ENCODE measurements around the gene ZNHIT1.
A peak's percentile ranks its signal among the peaks of the same experiment; 100 is the strongest.

Gene ZNHIT1

DNA sequence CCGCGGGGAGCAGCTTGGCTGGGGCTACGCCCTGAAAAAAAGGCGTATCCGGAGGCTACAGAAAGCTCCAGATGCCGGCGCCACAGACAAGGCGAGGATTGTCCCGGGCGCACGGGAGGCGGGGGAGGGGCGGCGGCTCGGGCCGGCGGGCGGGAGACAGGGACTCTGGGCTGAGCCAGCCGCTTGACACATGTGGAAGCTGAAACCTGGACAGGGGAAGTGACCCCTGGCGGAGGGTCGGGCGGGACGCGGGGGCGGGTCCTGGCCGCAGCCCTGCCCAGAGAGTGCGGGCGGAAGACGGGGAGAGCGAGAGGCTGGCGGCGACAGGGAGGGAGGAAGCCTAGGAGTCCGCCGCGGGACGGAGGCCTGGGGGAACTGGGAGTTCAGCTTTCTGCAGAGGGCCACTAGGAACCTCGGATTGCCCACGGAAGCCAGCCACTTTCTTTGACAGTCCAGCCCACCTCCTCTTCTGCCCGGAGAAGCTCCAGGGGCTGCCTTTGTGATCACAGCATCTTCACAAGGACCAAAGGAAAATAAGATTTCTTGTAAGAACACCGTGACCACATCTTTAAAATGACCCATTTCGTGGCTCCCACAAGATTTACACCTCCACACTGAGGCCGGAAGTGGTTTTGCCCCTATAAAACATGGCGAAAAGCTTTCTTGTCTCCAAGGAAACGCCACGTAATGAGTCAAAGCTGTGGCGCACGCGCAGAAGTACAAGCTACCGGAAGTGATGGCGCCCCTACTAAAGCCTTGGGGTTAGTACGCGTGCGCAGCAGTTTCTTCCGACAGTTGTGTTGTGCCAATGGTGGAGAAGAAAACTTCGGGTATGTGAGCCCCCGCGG, at the start of gene ZNHIT1, which contains the start of gene PLOD3:
Gene ZNHIT1, plus strand, starts transcription at position 778 of the 848 bp plus-strand sequence. Its CDS starts 31 bp downstream, at position 809.
Gene PLOD3, minus strand, starts transcription at position 194 of the 848 bp plus-strand sequence. CDS start 307 bp downstream, outside the sequence.
- DNase-seq: peak; percentile 97

DNA sequence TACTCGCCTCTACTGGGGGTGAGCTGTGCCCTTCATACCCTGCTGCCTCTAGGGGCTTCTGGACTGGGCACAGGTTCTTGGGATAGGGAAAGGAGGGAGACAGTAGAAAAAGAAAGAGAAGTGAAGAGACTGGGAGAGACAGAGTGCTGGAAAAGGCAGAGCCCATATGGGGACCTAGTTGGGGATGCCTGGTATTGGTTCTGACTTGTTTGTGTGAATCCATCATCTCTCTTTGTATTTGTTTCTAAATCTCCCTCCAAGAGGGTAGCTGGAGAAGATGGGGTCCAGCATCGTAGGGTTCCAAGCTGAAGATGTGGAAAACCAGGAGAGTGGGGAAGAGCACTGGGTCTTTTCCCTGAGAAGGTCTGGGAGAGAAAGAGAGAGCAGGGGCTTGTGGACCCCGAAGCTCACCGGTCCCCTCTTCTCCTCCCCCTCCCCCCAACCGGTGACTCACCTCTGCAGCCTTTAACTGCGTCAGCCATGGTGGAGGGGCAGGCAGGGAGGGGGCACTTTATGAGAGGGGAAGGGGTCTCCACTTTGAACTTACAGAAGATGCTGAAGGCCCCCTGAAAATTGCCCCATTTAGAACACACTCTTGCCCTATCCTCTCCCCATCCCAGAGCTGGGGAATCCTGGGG, 49.4 kb upstream of the ZNHIT1 start:
- DNase-seq: no peak

DNA sequence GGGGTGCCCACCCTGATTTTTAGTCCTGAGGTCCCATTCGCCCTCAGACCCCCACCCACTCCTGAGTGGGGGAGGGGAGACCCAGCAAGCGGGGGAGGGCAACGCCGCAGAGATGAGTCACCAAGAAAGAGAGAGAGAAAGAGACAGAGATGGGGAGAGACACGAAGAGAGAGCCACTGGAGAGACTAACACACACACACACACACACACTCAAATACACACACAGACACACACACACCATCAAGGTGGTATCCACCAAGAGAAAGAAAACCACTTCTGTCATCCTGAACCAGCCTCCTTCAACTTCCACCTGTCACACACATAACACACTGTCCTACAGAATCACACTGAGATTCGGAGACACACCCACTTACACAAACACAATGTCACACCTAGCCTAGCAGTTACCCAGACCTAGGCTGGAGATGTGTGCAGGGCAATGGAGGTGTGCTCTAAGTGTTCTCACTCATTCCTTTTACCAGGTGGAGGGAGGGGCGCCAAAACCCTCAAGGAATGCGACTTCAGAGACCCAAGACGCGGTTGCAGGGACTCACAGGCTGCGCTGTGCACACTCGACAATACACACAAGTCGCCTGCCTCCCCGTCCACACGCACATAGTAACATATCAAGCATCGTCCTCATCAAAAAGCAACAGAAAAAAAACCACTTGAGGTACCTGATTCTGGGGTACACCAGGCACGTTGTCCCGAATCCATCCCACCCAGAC, 48.7 kb upstream of the ZNHIT1 start:
- DNase-seq: no peak

DNA sequence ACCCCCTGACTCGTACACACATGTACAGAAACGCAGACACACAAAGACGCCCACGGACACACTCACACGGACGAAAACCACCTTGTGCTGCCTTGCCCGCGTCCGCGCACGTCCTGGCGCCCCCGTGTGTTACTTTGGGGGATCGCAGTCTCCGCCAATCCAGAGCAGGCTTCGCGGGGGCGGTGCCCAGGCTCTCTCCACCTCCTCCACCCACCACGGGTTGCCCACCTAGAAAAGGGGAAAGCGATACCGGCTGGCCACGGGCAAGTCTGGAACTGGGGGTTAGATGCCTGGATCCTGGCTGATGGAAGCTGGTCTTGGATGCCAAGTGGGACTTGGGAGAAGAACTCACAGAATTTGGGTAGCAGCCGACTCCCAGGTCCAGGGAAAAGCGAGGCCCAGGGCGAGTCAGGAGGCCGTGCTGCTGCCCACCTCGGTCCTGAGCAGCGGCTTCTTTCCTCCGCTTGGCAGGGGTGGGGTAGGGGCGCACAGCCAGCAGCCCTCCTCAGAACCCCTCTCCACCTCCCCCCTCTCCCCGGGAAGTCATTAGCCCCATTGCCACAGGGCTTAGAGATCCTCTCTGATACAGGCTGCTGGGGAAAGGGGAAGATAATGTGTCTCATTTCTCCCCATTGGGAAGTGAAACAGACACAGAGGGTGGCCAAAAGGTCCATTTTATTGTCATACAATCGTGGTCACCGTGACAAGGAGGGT, 48.0 kb upstream of the ZNHIT1 start:
- DNase-seq: peak; percentile 74

DNA sequence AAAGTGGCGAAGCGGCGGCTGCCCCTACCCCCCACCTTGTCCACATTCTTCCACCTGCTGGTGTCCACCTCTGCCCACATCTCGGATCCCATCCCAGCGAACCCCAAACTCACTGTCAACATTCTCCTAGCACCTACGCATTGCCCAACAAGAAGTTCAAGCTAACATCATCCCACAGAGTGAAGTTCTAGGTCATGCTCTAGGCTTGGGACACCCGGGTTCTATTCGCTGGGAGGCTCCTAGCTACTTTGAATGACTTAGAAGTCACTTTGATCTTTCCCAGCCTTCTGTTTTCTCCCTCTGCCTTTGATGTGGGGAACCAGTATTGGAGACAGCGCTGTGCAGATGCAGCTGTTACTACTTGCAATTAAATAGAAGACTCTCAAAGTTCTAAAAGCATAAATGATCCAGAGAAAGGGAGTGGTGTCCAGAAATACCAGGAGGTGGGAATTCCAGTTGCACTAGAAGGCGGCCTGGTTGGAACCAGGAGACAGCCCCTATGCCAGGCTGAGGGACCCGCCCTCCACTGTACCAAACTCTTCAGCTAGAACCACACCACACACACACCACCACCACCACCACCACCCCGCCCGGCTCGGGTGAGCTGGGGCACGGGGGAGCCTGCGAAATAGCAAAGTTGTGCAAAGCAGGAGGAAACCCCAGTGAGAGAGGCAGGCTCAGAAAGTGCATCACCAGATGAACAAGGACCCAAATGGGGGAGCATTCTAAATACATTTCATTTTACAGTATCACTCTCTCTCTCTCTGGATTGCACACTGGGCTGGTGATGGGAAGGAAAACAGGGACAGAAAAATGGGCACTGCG, 47.1 kb upstream of the ZNHIT1 start:
- DNase-seq: peak; percentile 17

DNA sequence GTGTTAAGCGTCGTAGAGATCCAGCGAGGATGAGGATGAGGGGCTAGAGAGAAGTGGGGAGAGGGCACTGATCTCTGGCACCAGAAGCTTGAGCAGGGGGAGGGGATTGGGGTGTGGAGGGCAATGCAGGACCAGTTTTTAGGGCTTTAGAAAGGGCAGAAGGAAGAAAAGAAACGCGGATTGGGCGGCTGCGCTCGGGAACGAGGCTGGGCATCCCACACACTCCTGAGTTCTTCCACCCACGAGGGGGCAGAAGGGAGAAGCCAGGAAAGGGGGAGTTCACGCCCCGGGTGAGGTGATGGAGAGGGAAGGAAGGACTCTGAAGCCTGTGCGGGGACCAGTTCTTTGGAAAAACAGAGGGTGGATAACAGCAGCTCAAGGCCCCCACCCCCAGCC, 46.5 kb upstream of the ZNHIT1 start:
- DNase-seq: peak; percentile 4

DNA sequence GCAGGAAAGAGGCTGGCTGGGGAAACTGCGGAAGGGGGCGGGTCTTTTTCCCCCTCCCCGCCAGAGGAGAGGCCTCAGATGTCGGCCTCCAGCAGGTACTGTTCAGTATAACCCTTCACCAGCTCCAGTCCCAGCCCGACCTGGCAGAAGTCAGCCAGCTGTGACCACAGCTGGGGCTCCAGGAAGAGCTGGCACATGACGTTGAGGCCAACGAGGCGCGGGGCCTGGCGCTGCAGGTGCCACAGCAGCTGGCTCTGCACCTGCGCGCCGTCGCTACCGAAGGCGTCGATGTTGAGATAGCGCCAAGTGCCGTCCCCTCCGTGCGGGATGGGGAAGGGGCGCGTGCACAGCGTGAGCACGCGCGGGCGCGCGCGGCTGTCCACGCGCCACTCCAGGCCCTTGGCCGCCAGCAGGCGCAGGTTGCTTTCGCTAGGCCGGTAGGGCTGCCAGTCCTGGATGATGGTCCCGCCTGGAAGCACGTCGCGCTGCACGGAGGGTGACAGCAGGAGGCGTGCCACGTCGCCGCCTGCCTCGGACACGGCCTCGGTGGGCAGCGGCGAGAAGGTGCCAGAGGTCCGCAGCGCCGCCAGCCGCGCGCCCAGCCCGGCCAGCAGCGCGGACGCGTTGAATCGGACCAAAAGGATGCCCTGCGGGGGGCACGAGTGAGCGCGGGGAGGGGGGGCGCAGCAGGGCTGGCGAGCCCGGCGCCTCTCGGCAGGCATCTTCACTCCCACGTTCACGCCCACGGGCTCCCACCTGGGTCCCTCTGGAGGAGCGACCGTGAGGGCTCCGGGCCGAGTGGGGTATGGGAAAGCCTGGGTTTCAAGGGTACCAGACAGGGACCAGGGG, 45.7 kb upstream of the ZNHIT1 start:
- no peak for DNase-seq

DNA sequence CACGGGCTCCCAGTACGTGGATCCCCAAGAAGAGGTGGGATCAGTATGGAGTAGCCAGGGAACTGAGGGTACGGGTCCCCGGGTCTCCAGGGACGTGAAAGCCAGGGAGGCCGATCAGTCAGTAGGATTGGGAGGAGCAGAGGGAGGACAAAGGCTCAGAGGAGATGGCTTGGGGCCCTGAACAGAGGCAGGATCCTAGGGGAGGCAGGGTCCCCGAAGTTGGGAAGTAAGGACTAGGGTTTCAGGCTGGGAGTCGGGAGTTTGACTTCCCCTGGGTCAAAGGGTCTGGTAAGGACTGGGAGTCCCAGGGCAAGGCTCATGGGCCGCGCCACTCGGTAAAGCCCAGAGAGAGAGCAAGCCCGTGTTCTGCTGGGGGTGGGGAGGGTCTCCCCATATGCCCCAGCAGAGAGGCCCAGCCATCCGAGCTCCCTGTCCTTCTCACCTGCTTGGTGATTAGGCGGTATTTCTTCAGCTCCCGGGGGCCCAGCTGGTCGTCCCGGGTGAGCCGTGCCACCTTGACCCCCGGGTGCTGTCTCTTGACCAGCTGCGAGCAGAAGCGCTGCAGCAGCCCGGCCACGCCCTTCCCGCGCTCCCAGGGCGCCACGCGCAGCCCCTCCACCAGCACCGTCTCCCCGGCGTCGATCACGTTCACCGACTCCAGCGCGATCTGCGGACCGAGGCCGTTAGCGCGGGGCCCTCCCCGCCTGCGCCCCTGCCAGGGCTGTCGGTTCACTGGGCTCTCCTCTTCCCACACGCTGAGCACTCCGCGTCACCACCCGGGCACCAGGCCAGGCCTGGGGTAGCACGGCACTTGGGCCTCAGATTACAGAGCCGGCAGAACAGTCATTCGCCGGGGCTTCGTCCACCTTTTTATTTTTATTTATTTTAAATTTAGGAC, 44.9 kb upstream of the ZNHIT1 start:
- DNase-seq: peak; percentile 11

DNA sequence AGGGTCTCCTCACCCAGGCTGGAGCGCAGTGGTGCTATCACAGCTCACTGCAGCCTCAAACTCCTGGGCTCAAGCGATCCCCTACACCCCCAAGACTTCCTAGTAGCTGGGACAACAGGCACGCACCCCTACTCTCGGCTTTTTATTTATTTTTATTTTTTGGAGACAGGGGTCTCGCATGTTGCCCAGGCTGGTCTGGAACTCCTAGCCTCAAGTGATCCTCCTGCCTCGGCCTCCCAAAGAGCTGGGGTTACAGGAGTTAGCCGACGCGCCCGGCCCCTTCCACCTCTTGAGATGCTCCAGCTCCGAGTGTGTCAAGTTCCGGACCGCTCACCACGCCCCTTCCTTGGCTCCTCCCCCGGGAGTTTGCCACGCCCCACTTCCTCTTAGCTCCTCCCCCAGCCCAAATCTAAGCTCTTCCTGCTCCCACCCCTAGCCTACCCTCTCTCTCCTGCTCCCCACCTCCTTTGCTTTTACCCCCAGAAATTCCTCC, 44.2 kb upstream of the ZNHIT1 start:
- DNase-seq: peak; percentile 74

DNA sequence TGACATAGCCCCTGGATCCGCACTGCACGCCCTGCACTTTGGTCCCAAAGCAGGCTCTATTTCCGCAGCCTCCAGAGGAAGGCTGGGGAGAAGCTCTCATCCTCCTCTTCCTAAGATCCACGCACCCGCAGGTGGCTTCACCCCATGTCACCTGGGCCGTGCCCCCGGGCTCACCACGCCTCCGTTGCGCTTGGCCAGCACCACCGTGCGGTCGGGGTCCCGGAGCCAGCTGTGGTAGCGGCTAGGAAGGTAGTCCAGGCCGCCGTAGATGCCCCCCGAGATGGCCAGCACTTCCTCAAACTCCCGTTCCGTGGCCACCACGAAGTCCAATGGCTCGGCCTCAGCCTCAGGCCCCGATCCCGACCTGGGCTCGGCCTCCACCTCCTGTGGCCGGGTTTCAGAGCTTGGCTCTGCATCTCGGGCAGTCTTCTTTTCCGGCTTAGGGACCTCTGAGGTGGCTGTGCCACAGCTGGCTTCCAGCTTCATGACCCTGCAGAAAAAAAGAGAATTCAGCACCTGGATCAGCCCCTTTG, 43.6 kb upstream of the ZNHIT1 start:
- no peak for DNase-seq

DNA sequence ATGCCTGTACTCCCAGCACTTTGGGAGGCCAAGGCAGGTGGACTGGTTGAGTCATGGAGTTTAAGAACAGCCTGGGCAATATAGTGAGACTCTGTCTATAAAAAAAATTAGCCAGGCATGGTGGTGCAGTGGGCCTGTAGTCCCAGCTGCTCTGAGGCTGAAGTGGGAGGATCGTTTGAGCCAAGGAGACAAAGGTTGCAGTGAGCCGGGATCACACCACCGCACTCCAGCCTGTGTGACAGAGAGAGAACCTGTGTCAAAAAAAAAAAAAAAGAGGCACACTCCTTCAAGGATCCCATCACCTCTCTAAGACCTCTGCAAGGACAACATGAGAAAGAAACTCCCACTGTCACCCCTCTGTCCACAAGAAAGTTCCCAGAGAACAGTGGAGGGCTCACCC, 42.3 kb upstream of the ZNHIT1 start:
- no peak for DNase-seq

DNA sequence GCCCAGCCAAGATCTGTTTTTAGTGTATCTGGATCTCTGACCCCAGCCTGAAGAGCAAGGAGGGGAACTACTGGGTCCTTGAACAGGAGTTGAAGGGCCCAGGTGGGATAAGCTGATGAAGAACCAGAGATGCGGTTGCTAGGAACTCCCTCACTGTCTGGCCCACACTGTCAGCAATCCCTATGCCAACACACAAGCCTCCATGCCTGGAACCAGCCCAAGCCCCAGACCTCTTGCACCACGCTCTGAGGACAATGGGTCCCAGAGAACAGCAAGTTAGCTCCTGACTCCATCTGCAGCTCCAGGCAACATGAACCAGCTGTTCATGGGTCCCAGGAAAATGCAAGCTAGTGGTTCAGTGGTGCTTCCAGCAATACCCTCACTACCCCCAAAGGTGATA, 40.3 kb upstream of the ZNHIT1 start:
- DNase-seq: no peak

DNA sequence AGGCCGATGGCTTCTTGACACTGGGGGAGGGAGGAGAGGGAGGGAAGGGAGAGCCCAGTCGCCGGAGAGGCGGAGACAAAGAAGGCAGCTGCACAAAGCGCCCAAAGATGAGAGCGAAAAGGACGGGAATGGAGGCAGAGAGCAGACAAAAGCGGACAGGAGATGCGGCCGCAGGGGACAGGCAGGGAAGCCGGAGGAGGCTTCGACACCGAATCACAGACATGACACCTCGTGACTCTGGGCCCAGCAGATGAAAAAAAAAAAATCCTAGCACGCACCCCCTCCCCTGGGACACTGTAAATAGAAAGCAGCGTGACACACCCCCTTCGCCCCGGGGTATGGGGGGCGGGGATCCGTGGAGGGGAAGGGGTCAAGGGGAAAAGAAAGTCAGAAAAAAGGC, 38.8 kb upstream of the ZNHIT1 start:
- DNase-seq: no peak

DNA sequence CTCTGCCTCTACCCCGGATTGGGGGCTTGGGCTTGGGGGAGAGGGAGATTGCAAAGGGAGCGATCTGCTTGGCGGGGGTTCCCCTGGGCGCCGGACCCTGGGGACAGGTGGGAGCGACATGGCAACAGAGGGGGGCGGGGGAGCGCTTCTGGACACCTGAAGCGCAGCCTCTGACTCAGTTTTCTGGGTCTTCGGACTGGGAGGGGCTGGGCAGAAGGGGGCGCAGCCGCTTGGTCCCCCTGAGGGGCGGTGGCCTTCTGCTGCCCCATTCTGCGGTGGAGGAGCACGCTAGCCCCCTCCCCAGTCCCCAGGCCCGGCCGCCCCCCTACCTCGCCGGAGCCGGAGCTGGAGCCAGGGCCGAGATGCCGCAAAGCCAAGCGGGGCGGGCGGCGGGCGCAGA, 38.3 kb upstream of the ZNHIT1 start:
- no peak for DNase-seq

DNA sequence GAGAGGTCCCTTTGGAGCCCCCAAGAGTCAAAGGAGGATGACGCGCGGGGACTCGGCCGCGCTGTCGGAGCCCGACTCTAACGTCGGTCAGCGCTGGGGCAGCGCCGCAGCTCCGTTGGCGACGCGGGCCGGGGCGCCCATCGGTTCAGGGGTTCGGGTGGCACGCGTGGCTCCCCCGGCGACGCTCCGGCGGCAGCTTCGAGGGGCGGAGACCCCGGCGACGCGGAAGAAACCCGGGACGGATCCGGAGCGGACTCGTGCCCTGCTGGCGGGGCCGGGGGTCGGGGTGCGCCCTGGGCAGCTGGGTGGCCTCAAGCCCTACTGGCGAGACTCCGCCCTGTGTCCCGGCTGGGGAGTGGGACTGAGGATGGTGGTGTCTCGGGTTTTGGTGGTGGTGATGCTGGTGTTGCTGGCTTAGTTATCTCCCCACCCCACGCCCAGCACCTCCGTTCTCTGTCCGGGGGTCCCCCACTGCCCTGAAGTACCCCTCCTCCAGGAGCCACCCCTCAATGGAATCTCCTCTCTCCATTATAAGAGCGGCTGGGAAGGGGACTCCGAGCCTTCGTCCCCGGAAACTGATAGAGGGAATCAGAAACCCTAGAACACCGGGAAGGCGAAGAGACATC, 37.7 kb upstream of the ZNHIT1 start, which contains the start of gene NAT16:
Gene NAT16, minus strand, starts transcription at position 164 of the 626 bp plus-strand sequence. CDS start 5,486 bp downstream, outside the sequence.
- DNase-seq: no peak

DNA sequence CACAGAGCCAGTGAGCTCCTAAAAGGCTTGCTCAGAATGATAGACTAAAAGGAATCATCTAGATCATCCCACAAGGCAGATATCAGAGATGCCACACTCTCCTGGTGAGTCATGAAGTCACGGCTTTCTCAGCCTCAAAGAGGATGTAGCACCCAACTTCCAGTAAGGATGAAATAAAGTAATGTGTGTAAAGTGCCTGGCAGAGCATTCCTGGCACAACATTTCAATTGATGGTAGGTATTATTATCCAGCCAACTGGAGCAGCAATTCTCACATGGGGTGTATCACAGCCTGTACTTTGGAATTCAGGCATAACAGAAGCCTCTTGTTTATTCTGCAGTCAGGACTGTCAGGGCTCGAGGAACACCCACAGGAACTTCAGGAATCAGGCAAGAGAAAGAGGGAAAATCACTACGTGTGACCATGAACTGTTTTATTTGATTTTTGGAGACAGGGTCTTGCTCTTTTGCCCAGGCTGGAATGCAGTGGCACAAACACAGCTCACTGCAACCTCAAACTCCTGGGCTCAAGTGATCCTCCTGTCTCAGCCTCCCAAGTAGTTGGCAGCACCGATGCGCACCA, 32.6 kb upstream of the ZNHIT1 start:
- peak; percentile 37 for DNase-seq

DNA sequence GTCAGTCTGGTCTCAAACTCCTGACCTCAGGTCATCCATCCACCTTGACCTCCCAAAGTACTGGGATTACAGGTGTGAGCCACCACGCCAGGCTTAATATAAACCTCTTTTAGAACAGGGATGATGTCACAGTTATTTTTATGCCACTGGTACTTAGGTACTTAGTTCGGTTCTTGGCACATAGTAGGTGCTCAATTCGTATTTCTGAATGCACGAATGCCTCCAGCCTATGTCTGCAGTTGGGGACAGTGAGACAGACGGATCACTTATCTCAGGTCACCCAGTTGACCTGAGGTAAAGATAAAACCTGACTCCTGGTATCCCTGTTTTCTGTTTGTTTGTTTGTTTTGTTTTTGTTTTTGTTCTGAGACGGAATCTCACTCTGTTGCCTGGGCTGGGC, 31.8 kb upstream of the ZNHIT1 start:
- no peak for DNase-seq

DNA sequence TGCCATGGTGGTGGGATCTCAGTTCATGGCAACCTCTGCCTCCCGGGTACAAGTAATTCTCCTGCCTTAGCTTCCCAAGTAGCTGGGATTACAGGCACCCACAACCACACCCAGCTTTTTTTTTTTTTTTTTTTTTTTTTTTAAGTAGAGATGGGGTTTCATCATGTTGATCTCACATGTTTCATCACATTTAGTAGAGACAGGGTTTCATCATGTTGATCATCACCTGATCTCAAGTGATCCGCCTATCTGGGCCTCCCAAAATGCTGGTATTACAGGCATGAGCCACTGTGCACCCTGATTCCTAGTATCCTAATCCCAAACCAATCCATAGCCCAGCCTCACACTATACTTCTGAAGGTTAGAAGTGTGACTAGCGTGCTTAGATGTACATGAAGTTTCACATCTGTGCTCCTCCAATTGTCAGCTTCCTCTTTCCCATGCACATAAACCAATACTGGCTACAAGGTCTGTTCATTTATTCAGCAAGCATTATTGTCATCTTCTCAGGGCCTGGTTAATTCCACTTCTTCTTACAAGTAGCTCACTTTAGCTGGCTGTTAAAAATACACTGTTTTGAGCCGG, 31.0 kb upstream of the ZNHIT1 start:
- DNase-seq: peak; percentile 98
